Neural crest cell (in vitro differentiated cells): Measurements from ENCODE around the gene ANO7. TPM values are rescaled to one million over a fixed set of nuclear protein-coding genes. Genes with fewer than 3 reads are reported as not detected.

Source experiments
- DNase-seq: peaks from one replicate; pipeline ENCODE4 v3.0.0; 2021; ENCODE audit warnings: low read depth, mixed read lengths, low spot score
- H3K27ac Mint-ChIP-seq: one replicate; pipeline ENCODE4 v1.8.0; 2021; ENCODE audit warnings: mild to moderate bottlenecking, mixed read lengths; ENCODE audit not compliant: unreplicated experiment
- H3K27me3 Mint-ChIP-seq: 2 replicates; pipeline ENCODE4 v1.8.0; 2021; ENCODE audit warnings: low read depth, mild to moderate bottlenecking, mixed read lengths
- H3K36me3 Mint-ChIP-seq: 2 replicates; pipeline ENCODE4 v1.8.0; 2021; ENCODE audit warnings: low read depth, mild to moderate bottlenecking, mixed read lengths
- H3K4me1 Mint-ChIP-seq: 2 replicates; pipeline ENCODE4 v1.8.0; 2021; ENCODE audit warnings: mixed read lengths
- H3K4me3 Mint-ChIP-seq: one replicate; pipeline ENCODE4 v1.8.0; 2021; ENCODE audit warnings: mild to moderate bottlenecking, mixed read lengths
- H3K9me3 Mint-ChIP-seq: 2 replicates; pipeline ENCODE4 v1.8.0; 2021; ENCODE audit warnings: mixed read lengths
- CTCF ChIP-seq: fragments of 200-600 bp; sonication (generic); conservative IDR thresholded peaks from 2 replicates; pipeline ENCODE4 v1.5.0; 2021; ENCODE audit warnings: antibody characterized with exemption, mild to moderate bottlenecking
- total RNA-seq: library from RNA; stranded (reverse); gene quantifications from 2 replicates; pipeline ENCODE4 v1.2.1, GENCODE V29; 2021

ANO7 gene
- total RNA-seq, 1 donor from 2014 or later = 3.2 TPM

DNA sequence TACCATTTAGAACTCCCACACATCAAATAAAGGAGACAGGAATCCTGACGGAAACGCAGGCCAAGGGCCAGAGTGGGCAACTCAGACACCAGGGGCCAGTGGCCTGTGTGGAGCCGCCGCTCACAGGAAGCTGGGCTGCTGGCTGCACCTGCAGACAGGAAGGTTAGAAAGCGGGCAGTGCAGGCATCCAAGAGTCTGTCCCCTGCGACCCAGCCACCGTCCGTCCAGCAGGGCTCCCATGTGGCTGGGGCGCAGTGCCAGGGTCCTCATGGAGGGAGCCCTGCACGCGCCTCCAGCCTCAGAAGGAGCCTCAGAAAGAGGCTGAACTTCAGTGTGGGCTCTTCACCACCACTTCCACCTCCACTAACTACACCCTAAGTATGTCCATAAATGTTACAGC lies 2.5 kb upstream of the ANO7 start:
- no peak for TF ChIP-seq CTCF
- H3K4me1 Mint-ChIP-seq = no peaks in the 10 kb centered on the region
- no peaks in the 10 kb centered on the region for H3K9me3 Mint-ChIP-seq
- no peaks in the 10 kb centered on the region for H3K27me3 Mint-ChIP-seq
- H3K27ac Mint-ChIP-seq = no peak overlapping the region
- no peak for DNase-seq
- no peak overlapping the region for H3K4me3 Mint-ChIP-seq
- no peaks in the 10 kb centered on the region for H3K36me3 Mint-ChIP-seq

- Mint-ChIP-seq H3K27me3 (no peaks in the 10 kb centered on the region), H3K27ac (no peak overlapping the region), H3K4me1 (no peaks in the 10 kb centered on the region), H3K9me3 (no peaks in the 10 kb centered on the region), H3K4me3 (no peak overlapping the region), H3K36me3 (no peaks in the 10 kb centered on the region)
- TF ChIP-seq CTCF = no peak
- no peak for DNase-seq
These were observed 1.2 kb upstream of the ANO7 start for GRCh38 chr2:241187101-241187917.

DNA sequence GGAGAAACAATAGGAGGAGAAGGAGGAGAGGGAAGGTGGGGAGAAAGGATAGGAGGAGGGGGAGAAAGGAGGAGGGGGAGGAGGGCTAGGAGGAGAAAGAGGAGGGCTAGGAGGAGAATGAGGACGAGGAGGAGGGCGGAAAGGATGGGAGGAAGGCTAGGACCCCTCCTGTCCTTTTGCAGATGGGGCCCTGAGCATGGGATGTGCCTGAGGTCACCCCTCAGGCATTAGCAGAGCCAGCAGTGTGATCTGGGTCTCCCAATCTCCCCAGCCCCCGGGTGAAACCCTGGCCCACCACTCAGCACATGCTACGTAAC lies 601 bp upstream of the ANO7 start:
- no peak overlapping the region for H3K4me3 Mint-ChIP-seq
- no peak overlapping the region for H3K27ac Mint-ChIP-seq
- no peak for DNase-seq
- H3K4me1 Mint-ChIP-seq = no peaks in the 10 kb centered on the region
- TF ChIP-seq CTCF = no peak
- no peaks in the 10 kb centered on the region for H3K27me3 Mint-ChIP-seq
- H3K36me3 Mint-ChIP-seq = no peaks in the 10 kb centered on the region
- H3K9me3 Mint-ChIP-seq = no peaks in the 10 kb centered on the region

- no peaks in the 10 kb centered on the region for H3K36me3 Mint-ChIP-seq
- H3K4me3 Mint-ChIP-seq = no peak overlapping the region
- H3K27me3 Mint-ChIP-seq = no peaks in the 10 kb centered on the region
- no peaks in the 10 kb centered on the region for H3K9me3 Mint-ChIP-seq
- no peak for DNase-seq
- no peak for TF ChIP-seq CTCF
- no peaks in the 10 kb centered on the region for H3K4me1 Mint-ChIP-seq
- H3K27ac Mint-ChIP-seq = no peak overlapping the region
These were observed 797 bp downstream of the ANO7 start for GRCh38 chr2:241189093-241189855.

DNA sequence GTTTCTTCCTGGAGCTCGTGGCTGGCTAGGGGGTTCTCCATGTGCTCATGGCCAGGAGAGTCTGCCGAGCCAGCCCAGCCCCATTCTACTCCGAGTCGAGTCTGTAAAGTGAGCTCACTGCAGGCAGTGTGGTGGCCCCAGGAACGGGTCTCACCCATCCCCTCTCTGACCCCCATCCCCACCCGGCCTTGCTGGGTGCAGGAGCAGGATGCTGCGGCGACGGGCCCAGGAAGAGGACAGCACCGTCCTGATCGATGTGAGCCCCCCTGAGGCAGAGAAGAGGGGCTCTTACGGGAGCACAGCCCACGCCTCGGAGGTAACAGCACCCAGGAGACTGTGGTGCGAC lies 1.4 kb downstream of the ANO7 start:
- no peak for TF ChIP-seq CTCF
- no peak overlapping the region for H3K4me3 Mint-ChIP-seq
- no peaks in the 10 kb centered on the region for H3K4me1 Mint-ChIP-seq
- no peak for DNase-seq
- no peak overlapping the region for H3K27ac Mint-ChIP-seq
- no peaks in the 10 kb centered on the region for H3K27me3 Mint-ChIP-seq
- no peaks in the 10 kb centered on the region for H3K36me3 Mint-ChIP-seq
- H3K9me3 Mint-ChIP-seq = no peaks in the 10 kb centered on the region
